Muscle layer of duodenum (tissue), 2 donors: ENCODE results near the gene CALML3.

Experiments
- H3K27ac ChIP-seq: one replicate; pipeline ENCODE4 v1.7.0; 2013; ENCODE audit warnings: mild to moderate bottlenecking, low read length
- H3K27me3 ChIP-seq: one replicate; pipeline ENCODE4 v1.7.0; 2013; ENCODE audit warnings: low read depth, mild to moderate bottlenecking, control low read depth, low read length
- H3K36me3 ChIP-seq, 2 donors: one replicate each; pipeline ENCODE4 v1.7.0; 2013; ENCODE audit warnings: low read length in 2 of 2, control low read depth in 1 of 2, mild to moderate bottlenecking in 1 of 2; ENCODE audit not compliant: insufficient read depth in 2 of 2, control insufficient read depth in 1 of 2
- H3K4me1 ChIP-seq, 2 donors: one replicate each; pipeline ENCODE4 v1.7.0; 2013; ENCODE audit warnings: low read length in 2 of 2, mild to moderate bottlenecking in 2 of 2, control low read depth in 1 of 2, moderate library complexity in 1 of 2; ENCODE audit not compliant: insufficient read depth in 2 of 2, control insufficient read depth in 1 of 2
- H3K4me3 ChIP-seq, 2 donors: one replicate each; pipeline ENCODE4 v1.7.0; 2013; ENCODE audit warnings: low read length in 2 of 2, low read depth in 1 of 2, mild to moderate bottlenecking in 1 of 2
- H3K9me3 ChIP-seq, 2 donors: one replicate each; pipeline ENCODE4 v1.7.0; 2013; ENCODE audit warnings: low read length in 2 of 2, control low read depth in 1 of 2, mild to moderate bottlenecking in 1 of 2; ENCODE audit not compliant: control insufficient read depth in 1 of 2
- donor health status: healthy.

Gene CALML3

GRCh38 chr10:5522913-5523560, 1.7 kb upstream of the CALML3 start:
- no peaks in the 10 kb centered on the region for H3K27me3 ChIP-seq
- H3K36me3 ChIP-seq = no peaks in the 10 kb centered on the region
- H3K27ac ChIP-seq = no peak overlapping the region

DNA sequence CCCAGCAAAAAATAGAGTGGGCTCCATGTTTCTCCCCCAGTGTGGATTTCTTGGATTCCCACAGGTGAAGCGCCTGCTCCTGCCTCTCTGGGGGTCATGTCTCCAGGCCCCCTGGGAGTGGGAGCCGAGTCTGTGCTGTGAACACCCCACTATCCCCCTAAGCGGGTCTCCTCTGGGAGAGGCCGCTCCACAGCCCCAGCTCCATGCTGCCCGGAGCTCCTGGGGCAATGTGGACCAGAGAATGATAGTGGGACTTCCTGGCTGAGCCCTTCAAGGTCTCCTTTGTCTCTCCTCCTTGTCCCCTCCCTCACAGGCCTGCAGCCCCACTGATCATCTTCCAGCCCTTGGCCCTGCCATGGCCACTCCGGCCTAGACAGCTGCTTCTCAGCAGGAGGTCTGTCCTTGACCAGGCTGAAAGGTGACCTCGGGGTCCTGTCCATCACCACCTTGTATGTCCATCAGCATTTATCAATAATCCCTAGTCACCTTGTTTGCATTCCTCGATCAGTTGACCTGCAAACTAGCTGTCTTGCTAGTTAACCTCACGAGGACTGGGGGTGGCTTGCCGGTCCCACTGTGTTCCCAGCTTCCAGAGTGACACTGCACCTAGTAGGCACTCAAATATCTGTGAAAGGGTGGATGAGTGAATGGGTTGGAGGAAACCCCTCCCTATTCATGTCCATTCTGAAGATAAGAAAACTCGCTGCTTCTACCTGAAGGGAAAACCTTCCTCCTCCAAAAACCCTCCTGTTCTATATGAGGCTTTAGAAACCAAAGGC, 776 bp upstream of the CALML3 start:
- H3K9me3 ChIP-seq = no peaks in the 10 kb centered on the region
- no peaks in the 10 kb centered on the region for H3K27me3 ChIP-seq
- no peaks in the 10 kb centered on the region for H3K36me3 ChIP-seq
- no peak overlapping the region for H3K27ac ChIP-seq
- H3K4me1 ChIP-seq = peaks cover 0 to under 1% of the 10 kb centered on the region in 2 donors
- no peak overlapping the region for H3K4me3 ChIP-seq

More at GRCh38 chr10:5522913-5523560, 1.7 kb upstream of the CALML3 start:
- Histone ChIP-seq H3K9me3 (no peaks in the 10 kb centered on the region), H3K4me3 (no peak overlapping the region), H3K4me1 (no peaks in the 10 kb centered on the region)

DNA sequence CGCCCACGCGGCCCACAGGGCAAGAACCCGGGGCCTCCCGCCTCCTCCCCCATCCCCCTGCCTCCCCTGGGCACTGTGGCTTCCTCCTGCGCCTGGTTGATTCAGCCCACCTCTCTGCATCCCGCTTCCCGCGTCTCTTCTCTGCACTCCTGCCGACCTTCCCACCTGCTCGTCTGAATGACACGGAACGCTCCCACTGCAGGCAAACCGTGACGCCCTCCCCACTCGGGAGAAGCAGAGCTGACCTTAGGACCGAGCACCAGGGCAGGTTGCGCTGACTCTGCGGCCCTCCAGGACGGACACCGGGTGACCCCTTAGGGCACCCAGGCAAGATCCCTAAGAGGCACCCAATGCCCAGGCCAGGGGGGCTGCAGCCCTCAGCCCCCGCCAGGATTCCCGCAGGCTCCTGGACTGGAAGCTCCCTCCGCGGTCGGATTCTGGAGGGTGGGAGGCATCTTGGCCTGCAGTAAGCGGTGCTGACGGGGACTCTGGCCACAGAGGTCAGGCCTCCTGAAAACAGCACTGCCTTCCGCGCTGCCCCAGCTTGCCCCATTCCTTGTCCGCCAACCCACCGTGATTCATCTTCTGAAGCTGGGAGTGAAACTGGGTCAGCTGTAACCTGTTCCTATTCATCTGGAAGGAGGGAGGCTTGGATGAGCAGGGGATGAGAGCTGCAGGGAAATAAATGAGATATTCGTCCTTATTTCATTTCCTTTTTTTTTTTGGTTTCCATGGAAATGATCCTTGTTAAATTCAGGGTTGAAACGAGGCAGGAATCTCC, 990 bp downstream of the CALML3 start:
- Histone ChIP-seq H3K36me3 (no peaks in the 10 kb centered on the region), H3K4me3 (no peak overlapping the region), H3K4me1 (peaks cover 0 to 8% of the 10 kb centered on the region in 2 donors), H3K9me3 (no peaks in the 10 kb centered on the region), H3K27ac (no peak overlapping the region), H3K27me3 (no peaks in the 10 kb centered on the region)

DNA sequence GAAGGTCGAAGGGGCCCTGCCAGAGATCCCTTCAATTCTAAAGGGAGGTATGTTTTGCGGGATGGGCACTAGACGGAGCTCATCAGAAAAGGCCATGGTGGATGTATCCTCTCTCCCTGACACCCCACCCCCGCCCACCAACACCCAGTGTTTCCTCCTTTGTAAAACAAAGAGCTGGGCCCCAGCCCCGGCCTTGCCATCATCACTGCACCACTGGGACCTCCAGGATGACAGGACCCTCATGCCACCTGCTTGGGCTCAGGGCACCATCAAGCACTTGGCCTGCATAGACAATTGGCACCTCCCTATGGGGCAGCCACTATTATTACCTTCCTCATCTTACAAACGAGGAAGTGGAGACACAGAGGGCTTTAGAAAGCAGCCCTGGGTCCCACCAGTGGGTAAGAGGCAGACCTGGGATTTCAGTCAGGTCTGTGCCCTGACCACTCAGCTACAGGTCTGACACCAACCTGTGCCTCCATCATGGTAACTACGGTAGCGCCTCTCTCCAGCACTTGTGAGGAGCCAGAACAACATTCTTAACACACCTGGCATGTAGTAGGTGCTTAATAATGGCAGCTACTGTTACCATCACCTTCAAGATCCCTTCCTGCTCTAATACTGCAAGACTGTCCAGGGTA, 2.0 kb downstream of the CALML3 start:
- no peaks in the 10 kb centered on the region for H3K36me3 ChIP-seq
- no peak overlapping the region for H3K27ac ChIP-seq
- peaks cover 0 to 15% of the 10 kb centered on the region in 2 donors for H3K4me1 ChIP-seq
- no peaks in the 10 kb centered on the region for H3K9me3 ChIP-seq
- no peak overlapping the region for H3K4me3 ChIP-seq
- no peaks in the 10 kb centered on the region for H3K27me3 ChIP-seq

DNA sequence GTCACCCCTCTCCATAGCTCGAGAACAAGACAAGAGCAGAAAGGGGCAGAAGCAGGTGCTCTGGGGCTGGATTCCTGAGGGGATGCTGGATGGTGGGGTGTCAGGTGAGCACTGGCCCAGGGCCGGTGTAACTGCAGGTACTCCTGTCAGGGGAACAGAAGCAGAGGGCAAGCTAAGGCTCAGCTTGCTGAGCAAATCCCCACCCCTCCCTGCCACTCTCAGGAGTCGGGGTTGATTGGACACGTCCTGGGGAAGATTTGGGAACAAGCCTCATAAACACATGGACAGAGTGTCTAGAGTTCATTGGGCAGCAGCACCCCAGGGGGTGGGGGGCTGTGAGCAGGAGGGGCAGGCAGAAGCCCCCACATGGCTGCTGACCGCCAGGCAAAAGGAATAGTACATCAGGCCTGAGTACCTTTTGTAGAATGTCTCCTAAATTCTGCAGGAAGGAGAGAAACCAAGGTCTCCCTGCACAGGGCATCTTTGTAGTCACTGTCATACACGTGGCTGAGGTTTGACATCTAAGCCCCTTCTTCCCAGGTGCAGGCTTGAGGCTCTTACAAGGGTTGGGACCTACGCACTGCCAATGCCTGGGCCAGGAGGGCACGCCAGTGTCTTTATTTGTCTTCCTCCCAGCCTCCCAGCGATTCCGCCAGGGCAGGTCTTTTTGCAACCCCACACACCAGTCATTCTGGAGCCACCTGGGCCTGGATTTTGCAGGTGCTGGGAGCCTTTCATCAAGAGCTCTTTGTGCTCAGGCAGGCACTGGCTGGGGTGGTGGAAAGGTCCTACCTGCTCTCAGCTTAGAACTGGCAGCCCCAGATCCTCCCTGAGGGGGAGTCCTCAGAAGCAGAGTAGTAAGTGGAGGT, 2.8 kb downstream of the CALML3 start:
- H3K36me3 ChIP-seq = no peaks in the 10 kb centered on the region
- H3K27me3 ChIP-seq = no peaks in the 10 kb centered on the region
- no peak overlapping the region for H3K27ac ChIP-seq
- no peaks in the 10 kb centered on the region for H3K9me3 ChIP-seq
- H3K4me3 ChIP-seq = no peak overlapping the region
- H3K4me1 ChIP-seq = peaks cover 0 to 15% of the 10 kb centered on the region in 2 donors

GRCh38 chr10:5528989-5529701, 4.4 kb downstream of the CALML3 start:
- peaks cover 0 to 15% of the 10 kb centered on the region in 2 donors for H3K4me1 ChIP-seq
- no peaks in the 10 kb centered on the region for H3K36me3 ChIP-seq
- H3K27ac ChIP-seq = no peak overlapping the region

DNA sequence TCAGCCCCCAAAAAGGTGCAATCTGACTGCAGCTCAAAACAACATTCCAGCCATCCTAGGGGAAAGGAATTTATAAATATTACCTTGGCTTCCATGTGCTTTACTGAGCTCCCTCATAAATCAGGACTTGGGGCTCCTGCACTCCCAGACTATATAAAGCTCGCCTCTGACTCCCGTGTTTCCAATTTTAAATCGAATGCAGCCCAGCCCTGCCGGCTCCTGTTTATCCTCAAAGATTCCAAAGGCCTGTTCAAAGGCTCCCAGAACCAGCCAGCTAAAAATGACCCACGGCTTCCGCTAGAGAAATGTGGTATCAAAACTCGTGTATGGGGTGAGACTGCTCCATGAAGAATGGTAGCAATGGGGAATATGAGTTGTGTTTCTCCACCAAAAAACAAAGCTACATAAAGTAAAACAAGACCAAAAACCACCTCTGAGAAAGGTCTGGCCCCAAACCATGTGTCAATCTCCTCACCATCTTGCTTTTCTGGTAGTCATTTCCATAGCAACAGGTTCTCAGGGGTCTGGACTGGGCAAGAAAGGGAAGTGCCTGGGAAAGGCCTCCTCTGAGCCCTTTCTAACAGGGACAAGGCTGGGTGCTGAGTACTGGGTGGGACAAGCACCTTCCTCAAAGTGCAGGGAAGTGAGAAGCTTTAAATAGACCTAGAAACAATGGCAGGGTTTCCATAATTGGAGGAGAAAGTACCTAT, 5.1 kb downstream of the CALML3 start:
- Histone ChIP-seq H3K27ac (peak overlapping the region; percentile 56), H3K4me3 (no peak overlapping the region), H3K4me1 (peaks cover 0 to 15% of the 10 kb centered on the region in 2 donors), H3K36me3 (no peaks in the 10 kb centered on the region), H3K27me3 (no peaks in the 10 kb centered on the region), H3K9me3 (no peaks in the 10 kb centered on the region)

More at GRCh38 chr10:5528989-5529701, 4.4 kb downstream of the CALML3 start:
- H3K4me3 ChIP-seq = no peak overlapping the region
- no peaks in the 10 kb centered on the region for H3K9me3 ChIP-seq
- no peaks in the 10 kb centered on the region for H3K27me3 ChIP-seq

GRCh38 chr10:5530412-5530806, 5.6 kb downstream of the CALML3 start:
- peaks cover 0 to 15% of the 10 kb centered on the region in 2 donors for H3K4me1 ChIP-seq
- H3K27me3 ChIP-seq = no peaks in the 10 kb centered on the region
- H3K27ac ChIP-seq = peak overlapping the region; percentile 56
- H3K36me3 ChIP-seq = no peaks in the 10 kb centered on the region
- H3K4me3 ChIP-seq = no peak overlapping the region
- no peaks in the 10 kb centered on the region for H3K9me3 ChIP-seq

DNA sequence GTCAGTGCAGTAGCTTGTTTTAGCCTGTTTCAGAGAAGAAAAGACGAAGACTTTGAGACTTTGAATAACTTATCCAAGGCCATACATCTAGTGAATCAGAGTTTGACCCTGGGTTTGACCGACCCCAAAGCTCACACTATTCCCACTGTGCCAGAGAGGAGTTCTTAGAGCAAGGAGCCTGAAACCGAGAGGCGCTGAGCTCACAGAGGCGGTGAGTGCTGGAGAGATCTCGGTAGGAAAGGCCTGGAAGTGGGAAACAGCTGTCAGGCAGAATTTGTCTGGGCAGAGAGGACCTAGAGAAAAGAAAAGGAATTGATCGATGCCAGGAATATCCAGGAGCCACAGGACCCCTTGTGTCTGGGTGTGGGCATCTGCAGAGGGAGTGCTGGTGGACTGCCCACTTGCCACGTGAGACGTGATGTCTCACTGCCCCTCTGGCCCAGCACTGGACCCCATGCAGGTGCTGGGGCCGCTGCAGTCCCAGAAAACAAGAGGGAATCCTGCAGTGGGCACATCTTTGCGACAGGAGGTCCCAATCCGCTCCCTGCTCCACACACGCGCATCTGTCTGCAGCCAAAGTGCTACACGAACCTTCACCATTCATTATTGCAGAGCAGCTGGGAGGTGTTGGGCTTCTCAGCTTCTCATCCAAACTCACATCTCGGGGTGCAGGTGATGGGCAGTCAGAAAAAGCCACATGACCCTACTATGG, 6.2 kb downstream of the CALML3 start:
- H3K4me3 ChIP-seq = no peak overlapping the region
- H3K4me1 ChIP-seq = peaks cover 0 to 15% of the 10 kb centered on the region in 2 donors
- no peak overlapping the region for H3K27ac ChIP-seq
- H3K9me3 ChIP-seq = no peaks in the 10 kb centered on the region
- H3K27me3 ChIP-seq = no peaks in the 10 kb centered on the region
- H3K36me3 ChIP-seq = no peaks in the 10 kb centered on the region
